ENCODE measurements around the gene SERPINA4.
"Not testable (repeated sequence)": the region's sequence is repeated elsewhere in the genome, so short reads cannot be mapped to it uniquely, and the experiment has no call there.

The SERPINA4 gene

DNA sequence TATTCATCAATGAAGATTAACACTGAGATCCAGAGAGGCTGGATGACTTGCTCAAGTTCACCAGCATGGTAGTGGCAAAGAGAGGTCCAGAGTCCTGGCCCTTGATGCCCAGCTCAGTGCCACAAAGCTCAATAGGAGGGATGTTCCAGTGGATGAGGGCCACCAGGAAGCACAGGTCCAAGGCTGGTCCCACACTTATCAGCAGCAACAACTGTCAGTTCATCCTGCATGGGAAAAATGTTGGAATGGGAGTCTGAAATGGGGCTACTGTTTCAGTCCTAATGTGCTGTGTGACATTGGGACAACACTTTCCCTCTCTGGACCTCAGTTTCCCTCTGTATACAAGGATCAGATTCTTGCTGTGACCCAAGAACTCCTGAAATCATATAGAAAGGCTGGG lies 31.2 kb downstream of the SERPINA4 start:
- no peak for DNase-seq (ENCODE audit: low read depth in 3 of 3)

DNA sequence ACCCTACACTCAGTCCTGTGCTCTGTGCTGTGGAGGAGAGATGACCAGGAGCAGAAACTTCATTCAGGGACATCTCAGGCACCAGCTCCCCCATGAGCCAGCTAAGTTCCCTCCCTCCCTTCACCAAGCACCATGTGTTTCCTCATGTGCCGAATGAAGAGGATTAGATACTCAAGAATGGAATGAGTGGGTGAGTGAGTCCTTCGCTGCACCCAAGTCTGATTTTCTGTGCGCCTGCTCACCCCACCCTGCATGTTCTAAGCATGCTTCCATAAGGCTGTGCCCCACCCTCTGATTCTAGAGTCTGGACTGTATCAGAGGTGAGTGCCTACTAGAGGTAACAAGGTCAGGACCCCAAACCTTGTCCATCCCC lies 32.1 kb downstream of the SERPINA4 start:
- DNase-seq (ENCODE audit: low read depth in 3 of 3): no peak

- no peak for DNase-seq (ENCODE audit: low read depth in 3 of 3)
These were observed 32.6 kb downstream of the SERPINA4 start for GRCh38 chr14:94593749-94594431.

- DNase-seq (ENCODE audit: low read depth in 3 of 3): no peak
These were observed 33.2 kb downstream of the SERPINA4 start for GRCh38 chr14:94594441-94594840.

GRCh38 chr14:94595912-94596311 lies 34.7 kb downstream of the SERPINA4 start:
- no peak for DNase-seq (ENCODE audit: low read depth in 3 of 3)

DNA sequence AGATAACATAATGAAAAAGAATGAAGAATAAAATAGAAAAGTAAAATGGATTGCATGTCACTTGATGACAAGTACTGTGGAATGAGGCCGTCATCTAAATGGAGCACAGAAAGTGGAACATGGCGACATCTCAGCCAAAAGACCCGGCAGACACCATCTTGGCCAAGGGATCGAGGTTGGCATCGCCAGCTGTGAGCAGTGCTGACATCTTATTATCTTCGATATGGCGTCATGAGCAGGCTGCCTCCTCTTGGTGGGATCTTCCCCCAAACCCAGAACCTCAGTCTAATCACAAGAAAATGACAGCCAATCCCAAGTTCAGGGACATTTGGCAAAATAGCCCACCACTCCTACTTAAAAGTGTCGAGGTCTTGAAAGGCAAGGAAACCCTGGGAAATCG lies 35.1 kb downstream of the SERPINA4 start:
- no peak for DNase-seq (ENCODE audit: low read depth in 3 of 3)

- no peak for DNase-seq (ENCODE audit: low read depth in 3 of 3)
These were observed 36.5 kb downstream of the SERPINA4 start for GRCh38 chr14:94597788-94598187.

DNA sequence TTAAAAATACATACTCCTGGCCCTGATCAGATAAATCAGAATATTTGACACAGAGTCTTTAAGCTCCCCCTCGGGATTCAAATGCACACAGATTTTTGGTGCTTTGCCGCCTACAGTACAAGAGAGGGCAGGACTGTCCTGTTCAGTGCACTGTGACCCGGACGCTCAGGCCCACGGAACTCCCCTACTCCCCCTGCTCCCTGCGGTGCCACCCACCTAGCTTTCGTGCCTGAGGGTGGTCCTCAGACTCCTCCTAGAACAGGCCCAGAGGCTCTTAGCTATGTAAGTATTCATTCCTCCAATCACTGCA lies 37.2 kb downstream of the SERPINA4 start:
- no peak for DNase-seq (ENCODE audit: low read depth in 3 of 3)

DNA sequence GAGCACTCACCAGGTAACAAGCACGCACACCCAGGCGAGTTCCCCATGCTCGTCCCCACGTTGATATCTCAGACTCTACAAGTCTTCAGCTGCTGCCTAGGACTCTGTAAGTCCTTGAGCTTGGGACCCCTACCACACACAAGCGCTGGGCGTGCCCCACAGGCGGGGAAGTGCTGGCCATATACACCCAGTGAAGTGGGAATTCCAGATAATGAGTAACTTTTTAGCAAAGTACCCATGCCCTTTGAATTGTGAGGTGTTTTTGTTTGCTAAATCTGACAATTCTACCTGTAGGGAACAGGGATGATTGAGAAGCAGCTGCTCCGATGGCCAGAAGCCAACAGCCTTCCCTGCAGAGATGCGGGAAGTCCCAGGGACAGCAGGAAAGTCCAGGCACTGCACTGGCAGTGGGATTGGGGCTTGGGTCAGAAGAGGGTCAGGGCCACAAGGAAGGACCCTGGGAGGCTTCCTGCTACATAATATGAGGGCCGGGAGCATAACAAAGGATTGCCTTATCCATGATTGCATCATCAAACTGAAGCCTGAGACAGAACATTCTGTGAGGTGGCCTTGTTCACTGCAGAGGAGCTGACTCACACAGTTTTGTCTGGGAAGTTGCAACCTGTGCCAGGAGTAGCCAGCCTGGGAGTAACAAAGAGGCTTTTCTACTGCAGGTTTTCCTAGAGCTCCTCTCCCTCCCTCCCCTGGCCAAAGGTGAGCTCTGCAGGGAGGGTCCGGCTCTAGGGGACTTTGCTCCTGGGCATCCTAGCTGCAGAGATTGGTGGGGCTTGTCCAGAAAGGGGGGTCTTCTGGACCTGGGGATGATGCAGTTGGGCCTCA lies 37.8 kb downstream of the SERPINA4 start:
- no peak for DNase-seq (ENCODE audit: low read depth in 3 of 3)

DNA sequence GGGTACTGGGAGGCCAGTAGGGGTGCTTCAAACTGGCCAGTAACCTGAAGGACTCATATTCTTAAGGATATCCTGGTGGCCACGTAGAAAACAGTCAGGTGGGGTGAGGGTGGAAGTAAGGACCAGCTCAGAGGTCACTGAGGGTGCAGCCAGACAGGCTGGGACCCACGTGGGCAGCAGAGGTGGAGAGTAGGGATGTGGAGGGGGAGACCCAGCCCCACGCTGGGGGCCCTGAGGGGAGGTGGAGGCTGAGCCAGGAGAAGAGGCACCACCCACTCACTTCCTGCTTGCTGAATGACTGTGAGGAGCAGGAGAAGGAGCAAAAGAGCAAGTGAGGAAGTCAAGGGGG lies 38.4 kb downstream of the SERPINA4 start:
- DNase-seq (ENCODE audit: low read depth in 3 of 3): no peak

DNA sequence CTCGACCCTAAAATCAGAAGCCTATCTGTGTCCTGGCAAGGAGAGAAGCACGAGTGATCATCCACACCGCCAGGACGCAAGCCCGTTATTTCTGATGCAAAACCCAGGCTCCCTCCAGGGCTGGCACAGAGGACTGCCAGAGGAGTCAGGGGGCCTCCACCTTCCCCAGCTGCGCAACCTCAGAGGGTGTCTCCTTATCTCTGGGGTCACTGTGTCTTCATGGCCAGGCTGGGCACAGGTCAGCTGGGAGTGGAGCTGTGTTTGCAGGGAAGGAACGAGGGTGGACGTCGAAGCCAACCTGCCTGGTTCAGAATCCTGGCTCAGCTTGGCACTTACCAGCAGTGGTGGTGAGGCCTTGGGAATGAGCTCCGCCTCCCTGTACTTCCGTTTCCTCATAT lies 38.9 kb downstream of the SERPINA4 start:
- no peak for DNase-seq (ENCODE audit: low read depth in 3 of 3)

DNA sequence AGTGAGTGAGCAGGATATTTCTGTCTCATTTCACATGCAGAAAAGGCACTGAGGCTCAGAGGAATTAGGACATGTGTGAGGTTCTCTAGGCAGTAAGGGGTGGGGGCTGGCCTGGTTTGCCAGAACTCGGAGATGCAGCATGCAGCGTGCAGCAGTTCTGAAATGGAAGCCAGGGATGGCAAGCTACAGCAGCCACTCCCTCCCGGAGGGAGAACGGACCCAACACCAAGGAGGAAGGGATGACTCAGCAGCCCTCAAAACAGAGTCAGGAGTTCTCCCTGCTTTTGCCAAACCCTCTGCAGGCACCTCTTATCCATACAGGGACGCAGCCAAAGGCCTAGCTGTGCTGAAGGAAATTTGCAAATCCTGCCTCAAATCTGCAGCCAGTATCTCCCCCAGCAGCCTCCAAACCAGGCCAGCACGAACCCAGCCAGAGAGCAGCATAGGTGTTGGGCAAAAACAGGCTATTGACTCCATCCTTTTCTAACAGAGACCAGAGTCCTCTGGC lies 40.7 kb downstream of the SERPINA4 start:
- no peak for DNase-seq (ENCODE audit: low read depth in 3 of 3)

DNA sequence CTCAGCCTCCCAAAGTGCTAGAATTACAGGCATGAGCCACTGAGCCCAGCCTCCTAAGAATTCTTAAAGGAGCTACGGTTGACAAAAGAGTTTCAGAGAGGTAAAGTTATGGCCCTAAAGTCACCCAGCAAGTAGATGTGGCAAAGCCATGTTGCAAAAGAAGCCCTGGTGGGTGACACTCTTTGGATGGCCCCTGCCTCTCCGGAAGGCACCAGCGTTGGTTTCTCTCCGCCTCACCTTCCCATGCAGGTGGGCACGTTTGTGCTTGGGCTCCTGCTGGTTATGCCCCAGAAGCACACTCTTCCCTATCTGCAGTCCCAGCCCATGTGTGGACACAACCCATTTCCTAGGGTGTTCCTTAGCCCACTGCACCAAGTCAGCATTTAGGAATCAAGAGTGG lies 41.5 kb downstream of the SERPINA4 start:
- no peak for DNase-seq (ENCODE audit: low read depth in 3 of 3)

DNA sequence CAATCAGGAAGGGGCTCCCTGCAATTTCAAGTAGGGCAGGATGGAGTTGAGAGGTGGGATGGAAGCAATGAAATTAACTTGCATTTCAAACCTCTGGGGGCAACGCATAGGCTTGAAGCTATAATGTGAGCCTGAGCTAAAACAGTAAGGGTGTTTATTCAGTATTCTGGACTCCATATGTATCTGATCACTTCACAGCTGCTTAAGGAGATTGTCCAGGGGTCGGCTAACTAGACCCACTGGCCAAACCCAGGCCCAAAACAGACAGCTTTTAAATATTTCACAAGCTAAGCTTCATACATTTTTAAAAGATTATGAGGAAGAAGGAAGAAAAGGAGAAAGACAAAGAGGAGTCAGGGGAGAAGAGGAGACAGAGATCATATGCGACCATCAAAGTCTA lies 44.1 kb downstream of the SERPINA4 start:
- no peak for DNase-seq (ENCODE audit: low read depth in 3 of 3)

- not testable (repeated sequence) for DNase-seq (ENCODE audit: low read depth in 3 of 3)
These were observed 47.7 kb downstream of the SERPINA4 start for GRCh38 chr14:94608966-94609365.

DNA sequence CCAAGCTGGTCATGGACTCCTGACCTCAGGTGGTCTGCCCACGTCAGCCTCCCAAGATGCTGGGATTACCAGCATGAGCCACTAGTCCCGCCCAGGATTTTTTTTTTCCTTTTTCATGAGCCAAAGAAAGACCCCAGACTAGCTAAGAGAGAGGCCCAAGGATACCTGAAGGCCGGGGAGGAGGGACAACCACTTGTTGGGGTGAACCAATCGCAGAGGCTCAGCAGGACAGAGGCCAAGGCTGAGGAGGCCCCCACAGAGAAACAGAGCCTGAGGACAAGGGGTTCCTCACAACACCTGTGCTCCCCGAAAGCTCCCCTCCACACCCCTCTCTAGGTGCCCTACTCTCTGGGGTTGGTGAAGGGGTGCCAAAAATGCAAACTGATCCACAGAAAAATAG lies 49.9 kb downstream of the SERPINA4 start:
- DNase-seq (ENCODE audit: low read depth in 3 of 3): no peak

- no peak for DNase-seq (ENCODE audit: low read depth in 3 of 3)
These were observed 50.9 kb downstream of the SERPINA4 start, which contains the start of gene SERPINA3 for GRCh38 chr14:94612174-94612573. SERPINA3 (plus strand) TSS chr14:94612391; CDS start chr14:94614442, 2,051 bp downstream.

DNA sequence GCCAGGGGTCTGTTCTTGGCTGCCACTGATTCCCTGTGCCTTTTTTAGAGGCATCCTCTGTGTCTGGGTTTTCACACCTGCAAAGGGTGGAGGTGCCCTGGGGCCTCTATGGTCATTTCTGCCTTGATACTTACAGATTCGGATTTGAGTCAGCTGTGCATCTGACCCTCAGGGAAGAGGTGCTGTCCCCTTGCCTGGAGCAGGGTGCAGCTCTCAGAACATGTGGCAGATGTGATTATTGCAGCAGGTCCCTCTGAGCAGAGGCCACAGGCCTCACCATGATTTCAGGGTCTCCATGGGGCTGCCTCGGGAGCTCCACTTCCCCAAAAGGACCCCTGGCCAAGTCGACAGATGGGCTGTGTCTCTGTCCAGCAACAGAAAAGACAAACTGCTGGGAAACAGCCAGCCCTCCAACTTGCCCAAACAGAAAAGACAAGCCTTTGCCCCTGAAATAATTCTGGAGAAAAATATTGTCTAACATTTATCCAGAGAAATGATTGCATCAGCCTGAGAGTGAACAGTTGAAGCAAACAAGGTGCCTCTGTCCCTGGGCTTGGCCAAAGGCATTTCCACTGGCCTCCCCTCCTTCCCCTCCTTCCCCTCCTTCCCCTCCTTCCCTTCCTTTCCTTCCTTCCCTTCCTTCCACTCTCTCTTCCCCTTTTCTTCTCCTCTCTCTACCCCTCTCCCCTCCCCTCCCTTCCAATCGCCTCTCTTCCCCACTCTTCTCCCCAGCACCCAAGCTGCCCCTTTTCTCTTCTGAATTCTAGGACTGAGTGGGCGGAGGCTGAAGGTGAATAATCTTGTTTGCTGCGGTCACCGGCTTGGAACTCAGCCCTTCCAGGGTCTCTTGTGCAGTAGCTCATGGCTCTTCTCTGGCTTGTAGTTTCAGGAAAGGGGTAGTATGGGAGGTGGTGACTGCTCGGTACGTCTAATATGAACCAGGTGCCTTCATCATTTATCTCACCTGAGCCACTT lies 51.6 kb downstream of the SERPINA4 start:
- DNase-seq (ENCODE audit: low read depth in 3 of 3): no peak

DNA sequence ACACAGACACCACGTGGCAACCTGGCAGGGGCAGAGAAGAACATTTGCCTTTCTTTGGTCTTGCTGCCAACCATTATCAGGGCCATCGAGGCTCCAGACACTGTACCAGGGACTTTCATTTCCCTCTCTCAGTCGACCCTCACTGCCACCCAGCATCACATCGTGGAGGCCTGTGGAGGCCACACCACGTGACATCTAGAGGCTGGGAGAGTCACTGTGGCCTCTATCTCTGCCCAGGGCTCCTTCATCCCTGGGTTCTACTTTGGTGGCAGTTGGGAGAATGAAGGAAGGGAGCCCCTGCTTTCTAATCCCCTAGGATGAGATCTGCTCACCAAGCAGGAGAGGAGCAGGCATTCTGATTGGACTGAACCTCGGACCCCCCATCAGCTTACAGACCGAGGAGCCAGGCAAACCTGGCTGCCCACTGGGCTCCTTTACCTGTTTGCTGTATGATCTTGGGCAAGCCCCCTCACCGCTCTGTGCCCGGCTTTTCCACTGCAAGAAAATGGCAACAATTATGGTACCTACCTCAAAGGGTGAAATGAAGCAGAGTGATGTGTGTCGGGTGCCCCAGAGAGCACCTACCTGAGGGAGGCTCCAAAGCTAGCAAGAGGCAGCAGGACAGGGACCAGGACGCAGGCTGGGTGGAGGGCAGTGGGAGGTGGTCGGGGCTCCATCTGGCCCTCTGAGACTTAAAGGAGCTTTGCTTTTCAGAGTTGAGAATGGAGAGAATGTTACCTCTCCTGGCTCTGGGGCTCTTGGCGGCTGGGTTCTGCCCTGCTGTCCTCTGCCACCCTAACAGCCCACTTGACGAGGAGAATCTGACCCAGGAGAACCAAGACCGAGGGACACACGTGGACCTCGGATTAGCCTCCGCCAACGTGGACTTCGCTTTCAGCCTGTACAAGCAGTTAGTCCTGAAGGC lies 52.7 kb downstream of the SERPINA4 start:
- no peak for DNase-seq (ENCODE audit: low read depth in 3 of 3)

GRCh38 chr14:94614802-94615201 lies 53.6 kb downstream of the SERPINA4 start:
- DNase-seq (ENCODE audit: low read depth in 3 of 3): no peak

DNA sequence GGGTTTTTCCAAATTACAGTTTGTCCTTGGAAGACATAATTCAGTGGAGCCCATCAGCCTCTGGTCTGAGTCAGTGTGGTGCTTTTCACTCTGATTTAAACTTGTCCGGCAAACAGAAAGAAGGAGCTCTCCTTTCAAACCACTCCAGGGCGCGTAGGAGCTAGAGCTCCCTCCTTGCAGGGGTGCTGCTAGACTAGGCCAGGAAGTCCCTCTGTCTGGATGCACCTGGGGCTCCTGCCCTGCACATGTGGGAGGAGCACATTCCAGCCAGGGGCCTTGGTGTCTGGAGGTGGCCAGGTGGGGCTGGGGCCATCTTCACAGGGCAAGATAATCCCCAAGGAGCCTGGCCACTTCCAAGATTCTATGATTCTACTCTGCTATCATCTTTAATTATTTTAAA lies 54.0 kb downstream of the SERPINA4 start:
- DNase-seq (ENCODE audit: low read depth in 3 of 3): no peak
